Heart left ventricle (tissue), 13 donors: ENCODE results near the gene PIP4K2A.

Experiments
- POLR2A ChIP-seq, 2 donors: fragments of 450-650 bp; IDR thresholded peaks; one replicate each; pipeline ENCODE4 v1.6.1; 2017; ENCODE audit warnings: antibody characterized with exemption in 2 of 2, mild to moderate bottlenecking in 2 of 2, moderate library complexity in 2 of 2
- TF ChIP-seq, protein P1 (sequence below), 12 donors: fragments of 200-600 bp; sonication (generic) in 4 of 12; IDR thresholded peaks; one replicate each; pipeline versions ENCODE4 v1.5.0 to v1.8.0; 2018 to 2022; ENCODE audit warnings: antibody characterized with exemption in 12 of 12, mild to moderate bottlenecking in 5 of 12
- donor health status: ischemic (EF 13 %, LVEDD 7.1; RV severe dilation, severe dysfunction).
- donor health status: DM: no; HTN: yes; CAD: no.
- donor health status: DM: no; HTN: no; CAD: no.
- donor health status: ischemic (EF 25% LVEDD 6.9; RV normal size, moderate dysfunction).
- donor health status: ischemic (EF 25% LVEDD 5.7; RV mildly dilated, moderate dysfunction).
- donor health status: ischemic (EF 35%, LVEDD 5.7; RV mildly dilated, moderate dysfunction).
- donor health status: nonischemic (EF 11% LVEDD 7.7; RV severe dilation, severe dysfunction).
- donor health status: DM: yes; HTN: yes; CAD: no.
- donor health status: PGD.
- donor health status: ischemic (EF 29% LVEDD 5.4; RV normal size, mild dysfunction).
- donor health status: nonischemic (EF 23%, LVEDD 6.1; RV moderate dilation, normal function).

DNA sequence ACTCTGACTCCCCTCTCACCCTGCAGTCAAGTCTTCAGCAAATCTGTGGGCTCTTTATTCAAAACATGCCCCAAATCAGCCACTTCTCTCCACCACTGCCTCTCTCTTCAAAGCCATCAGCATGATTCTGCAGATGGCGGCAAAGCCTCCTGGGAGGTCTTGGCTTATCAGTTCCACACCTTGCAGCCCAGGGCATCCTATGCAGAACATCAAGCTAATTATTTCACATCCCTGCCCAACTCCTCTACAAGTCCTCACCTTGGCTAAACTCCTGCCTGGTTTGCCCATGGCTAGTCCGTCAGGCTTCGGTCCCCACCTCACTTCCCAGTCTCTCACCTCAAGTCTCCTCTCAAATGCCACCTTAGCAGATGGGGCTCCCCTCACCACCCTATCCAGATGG, 70.2 kb downstream of the PIP4K2A start:
- TF ChIP-seq, protein P1, sequence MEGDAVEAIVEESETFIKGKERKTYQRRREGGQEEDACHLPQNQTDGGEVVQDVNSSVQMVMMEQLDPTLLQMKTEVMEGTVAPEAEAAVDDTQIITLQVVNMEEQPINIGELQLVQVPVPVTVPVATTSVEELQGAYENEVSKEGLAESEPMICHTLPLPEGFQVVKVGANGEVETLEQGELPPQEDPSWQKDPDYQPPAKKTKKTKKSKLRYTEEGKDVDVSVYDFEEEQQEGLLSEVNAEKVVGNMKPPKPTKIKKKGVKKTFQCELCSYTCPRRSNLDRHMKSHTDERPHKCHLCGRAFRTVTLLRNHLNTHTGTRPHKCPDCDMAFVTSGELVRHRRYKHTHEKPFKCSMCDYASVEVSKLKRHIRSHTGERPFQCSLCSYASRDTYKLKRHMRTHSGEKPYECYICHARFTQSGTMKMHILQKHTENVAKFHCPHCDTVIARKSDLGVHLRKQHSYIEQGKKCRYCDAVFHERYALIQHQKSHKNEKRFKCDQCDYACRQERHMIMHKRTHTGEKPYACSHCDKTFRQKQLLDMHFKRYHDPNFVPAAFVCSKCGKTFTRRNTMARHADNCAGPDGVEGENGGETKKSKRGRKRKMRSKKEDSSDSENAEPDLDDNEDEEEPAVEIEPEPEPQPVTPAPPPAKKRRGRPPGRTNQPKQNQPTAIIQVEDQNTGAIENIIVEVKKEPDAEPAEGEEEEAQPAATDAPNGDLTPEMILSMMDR (IDR thresholded peaks at IDR 0.05): no peak
- no peak for TF ChIP-seq POLR2A (IDR thresholded peaks at IDR 0.05)
